Central memory CD4-positive, alpha-beta T cell (primary cell): Measurements from ENCODE around the gene TNFAIP3.

Source experiments
- DNase-seq: peaks from one replicate; pipeline ENCODE4 v3.0.0; 2022

Gene TNFAIP3

GRCh38 chr6:137904822-137905617 lies 38.0 kb downstream of the TNFAIP3 start:
- no peak for DNase-seq

DNA sequence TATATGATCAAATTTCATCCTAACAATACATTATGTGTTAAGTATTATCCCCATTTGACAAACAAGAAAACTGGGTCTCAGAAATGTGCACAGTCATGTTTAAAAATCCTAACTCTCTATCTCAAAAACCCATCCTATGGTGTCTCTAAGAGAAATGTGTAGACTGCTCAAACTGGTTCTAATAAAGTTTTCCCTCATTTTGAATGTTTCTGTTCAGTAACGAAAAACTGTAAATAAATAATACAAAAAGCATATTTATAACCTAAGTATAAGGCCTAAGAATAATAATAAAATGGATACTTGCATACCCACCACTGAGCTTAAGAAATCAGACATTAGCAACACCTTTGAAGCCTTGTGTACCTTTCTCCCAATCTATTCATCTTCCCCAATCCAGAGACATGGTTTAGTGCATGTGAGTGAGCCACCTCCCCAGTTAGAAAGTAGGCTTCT lies 39.0 kb downstream of the TNFAIP3 start:
- no peak for DNase-seq

- DNase-seq: no peak
Measured at GRCh38 chr6:137907170-137907569, 40.1 kb downstream of the TNFAIP3 start.

DNA sequence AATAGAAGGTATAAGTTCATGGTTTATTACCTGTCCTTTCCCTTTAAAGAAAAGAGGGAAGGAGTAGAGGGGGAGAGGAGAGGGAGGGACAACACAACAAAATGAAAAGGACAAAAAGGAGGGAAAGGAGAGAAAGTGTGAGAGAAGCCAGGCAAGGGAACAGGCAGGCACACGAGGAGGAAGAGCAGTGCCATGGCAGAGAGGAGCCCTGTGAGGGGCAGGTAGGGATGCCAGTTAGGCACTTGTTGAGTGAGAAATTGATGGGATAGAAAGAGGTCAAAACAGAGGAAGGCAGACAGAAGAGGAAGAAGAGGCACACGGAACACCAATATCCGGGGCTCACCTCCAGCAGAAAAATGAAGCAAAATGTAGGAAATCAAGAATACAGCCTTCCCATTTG lies 42.5 kb downstream of the TNFAIP3 start:
- no peak for DNase-seq

DNA sequence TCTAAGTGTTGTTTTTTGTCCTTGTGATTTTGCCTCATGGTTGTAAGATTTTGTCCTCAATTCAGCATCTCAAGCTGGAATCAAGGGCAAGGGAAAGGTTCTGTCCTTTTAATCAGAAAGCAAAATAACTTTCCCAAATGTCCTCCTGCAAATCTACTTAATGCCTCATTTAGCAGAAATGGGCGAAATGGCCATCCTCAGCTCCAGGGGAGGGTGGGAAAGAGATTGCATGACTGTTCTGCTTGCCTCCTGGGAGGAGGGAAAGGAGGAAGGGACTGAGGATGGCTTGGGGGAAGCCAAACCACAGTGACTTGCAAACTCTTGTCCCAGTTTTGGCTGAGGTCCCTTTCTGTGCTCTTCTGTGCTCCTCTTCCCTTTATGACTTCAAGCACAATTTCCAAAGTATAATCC lies 43.4 kb downstream of the TNFAIP3 start:
- DNase-seq: no peak

DNA sequence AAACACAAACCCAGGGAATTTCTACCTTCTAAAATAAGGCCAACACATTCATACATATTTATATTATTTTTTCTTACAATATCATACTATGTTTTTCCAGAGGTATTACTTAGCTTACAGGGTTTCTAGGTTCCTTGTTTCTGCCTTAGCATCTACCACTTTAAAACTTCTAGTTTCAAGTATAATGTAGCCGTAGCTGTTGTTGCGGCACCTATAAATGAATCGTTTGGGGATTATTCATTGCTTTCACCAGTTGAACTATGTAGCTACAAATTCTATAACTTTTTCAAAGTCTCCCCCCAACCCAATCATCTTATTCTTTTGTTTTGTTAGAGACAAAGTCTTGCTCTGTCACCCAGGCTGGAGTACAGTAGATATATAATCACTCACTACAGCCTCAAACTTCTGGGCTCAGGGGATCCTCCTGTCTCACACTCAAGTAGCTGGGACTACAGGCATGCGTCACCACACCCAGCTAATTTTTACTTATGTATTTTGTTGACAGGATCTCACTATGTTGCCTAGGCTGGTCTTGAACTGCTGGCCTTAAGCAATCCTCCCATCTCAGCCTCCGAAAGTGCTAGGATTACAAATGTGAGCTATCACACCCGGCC lies 43.9 kb downstream of the TNFAIP3 start:
- DNase-seq: no peak

DNA sequence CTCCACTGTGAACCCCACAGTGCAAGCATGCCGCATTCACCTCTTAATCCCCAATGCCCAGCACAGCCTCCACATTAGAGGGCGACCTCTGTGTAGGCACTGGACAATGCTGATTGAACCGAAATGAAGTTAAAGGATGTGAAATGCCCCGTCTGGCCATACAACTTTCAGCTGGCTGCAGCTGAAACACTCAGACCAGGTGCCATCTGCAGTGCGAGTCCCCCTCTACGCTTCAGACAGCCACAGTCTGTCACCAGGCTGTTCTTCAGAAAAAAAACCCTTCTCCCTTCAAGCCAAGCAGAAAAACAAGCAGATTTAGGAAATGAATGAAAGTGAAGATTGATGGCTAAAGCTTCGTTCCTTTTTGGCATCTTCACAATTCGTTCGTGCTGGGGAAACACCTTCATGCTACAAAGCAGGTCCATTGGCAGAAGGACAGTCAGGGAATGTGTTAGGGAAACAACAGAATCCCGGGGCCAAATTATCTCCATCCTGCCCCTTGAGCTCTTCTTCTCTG lies 44.7 kb downstream of the TNFAIP3 start:
- DNase-seq: no peak

- no peak for DNase-seq
Measured at GRCh38 chr6:137912813-137913212, 45.8 kb downstream of the TNFAIP3 start.

GRCh38 chr6:137913434-137913833 lies 46.4 kb downstream of the TNFAIP3 start:
- DNase-seq: no peak

GRCh38 chr6:137913996-137914529 lies 47.0 kb downstream of the TNFAIP3 start:
- no peak for DNase-seq

DNA sequence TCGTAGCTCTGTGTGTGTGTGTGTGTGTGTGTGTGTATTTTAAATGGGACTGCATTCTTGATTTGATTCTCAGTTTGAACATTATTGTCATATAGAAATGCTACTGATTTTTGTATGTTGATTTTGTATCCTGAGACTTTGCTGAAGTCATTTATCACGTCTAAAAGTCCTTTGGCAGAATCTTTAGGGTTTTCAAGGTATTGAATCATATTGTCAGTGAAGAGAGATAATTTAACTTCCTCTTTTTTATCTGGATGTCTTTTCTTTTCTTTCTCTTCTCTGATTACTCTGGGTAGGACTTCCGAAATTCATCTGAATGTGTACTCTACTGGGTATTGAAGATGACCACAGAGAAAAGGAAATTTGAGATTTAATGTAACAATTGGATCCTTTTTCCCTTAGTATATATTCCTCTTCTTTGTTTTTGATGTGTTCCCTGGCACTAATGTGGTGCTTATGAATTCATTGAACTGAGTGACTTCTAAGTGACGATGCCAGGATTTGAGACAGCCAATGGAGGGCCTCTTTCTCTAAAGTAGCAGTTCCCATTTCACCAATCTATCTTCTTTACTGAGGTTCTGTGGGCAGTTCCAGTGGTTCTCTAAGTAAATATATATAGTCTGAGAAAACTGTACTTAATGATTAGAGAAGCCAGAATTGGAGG lies 47.6 kb downstream of the TNFAIP3 start:
- DNase-seq: no peak

DNA sequence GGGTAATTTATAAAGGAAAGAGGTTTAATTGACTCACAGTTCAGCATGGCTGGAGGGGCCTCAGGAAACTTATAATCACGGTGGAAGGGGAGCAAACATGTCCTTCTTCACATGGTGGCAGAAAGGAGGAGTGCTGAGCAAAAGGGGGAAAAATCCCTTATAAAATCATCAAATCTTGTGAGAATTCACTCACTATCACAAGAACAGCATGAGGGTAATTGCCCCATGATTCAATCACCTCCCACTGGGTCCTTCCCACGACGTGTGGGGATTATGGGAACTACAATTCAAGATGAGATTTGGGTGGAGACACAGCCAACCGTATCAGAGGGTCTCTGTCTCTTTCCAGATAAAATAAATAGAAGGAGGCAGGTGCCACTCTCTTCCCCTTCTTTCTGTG lies 48.7 kb downstream of the TNFAIP3 start:
- DNase-seq: no peak

DNA sequence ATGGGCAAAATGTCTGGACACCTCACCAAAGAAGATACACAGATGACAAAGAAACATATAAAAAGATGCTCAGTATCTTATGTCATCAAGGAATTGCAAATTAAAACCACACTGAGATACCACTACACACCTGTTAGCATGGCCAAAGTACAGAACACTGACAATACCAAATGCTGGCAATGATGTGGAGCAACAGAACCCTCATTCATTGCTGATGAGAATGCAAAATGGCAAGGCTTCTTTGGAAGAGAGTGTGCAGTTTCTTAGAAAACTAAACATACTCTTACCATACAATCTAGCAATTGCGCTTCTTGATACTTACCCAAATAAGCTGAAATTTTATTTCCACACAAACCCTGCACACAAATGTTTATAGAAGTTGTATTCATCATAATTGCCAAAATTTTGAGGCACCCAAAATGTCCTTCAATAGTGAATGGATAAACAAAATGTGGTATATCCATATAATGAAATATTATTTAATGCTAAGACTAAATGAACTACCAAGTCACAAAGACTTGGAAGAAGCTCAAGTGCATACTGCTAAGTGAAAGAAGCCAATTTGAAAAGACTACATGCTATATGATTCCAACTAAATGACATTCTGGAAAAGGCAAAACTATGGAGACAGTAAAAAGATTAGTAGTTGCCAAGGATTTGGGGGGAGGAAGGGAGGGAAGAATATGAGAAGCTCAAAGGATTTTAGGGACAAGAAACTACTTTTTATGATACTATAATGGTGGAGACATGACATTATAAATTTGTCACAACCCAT lies 50.7 kb downstream of the TNFAIP3 start:
- DNase-seq: no peak

DNA sequence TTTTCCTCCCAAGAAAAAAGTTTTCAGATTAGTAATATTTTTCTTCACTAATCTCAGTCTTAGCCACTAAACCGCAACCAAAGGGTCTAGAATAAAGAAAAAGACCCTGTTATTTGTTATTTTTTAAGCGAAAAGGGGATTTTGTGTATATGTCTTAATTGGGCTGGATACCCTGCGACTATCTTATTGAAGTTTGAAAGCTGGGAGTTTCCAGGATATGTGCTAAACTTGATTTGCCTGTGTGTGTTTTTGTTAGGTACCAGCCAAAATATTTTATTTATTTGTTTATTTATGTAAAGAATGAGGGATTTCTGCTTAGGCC lies 52.4 kb downstream of the TNFAIP3 start:
- DNase-seq: no peak

GRCh38 chr6:137919837-137920730 lies 53.0 kb downstream of the TNFAIP3 start:
- no peak for DNase-seq

DNA sequence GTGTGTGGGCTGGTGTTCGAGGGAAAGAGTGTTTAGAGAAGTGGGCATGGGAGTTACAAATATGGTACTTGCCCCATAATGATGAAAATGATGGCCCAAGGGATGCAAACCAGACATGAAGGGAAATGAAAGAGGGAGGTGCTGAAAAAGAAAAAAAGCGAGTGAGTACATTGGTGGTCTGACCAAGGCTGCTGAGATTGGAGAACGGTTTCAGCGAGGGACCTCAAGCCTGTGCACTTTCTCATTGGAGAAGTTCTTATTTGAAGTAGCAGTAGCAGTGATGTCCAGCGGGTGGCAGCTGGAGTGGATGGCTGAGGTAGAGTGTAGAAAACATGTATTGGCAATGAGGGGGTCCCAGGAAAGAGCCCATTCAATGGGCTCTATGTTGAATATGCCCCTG lies 54.8 kb downstream of the TNFAIP3 start:
- DNase-seq: no peak

DNA sequence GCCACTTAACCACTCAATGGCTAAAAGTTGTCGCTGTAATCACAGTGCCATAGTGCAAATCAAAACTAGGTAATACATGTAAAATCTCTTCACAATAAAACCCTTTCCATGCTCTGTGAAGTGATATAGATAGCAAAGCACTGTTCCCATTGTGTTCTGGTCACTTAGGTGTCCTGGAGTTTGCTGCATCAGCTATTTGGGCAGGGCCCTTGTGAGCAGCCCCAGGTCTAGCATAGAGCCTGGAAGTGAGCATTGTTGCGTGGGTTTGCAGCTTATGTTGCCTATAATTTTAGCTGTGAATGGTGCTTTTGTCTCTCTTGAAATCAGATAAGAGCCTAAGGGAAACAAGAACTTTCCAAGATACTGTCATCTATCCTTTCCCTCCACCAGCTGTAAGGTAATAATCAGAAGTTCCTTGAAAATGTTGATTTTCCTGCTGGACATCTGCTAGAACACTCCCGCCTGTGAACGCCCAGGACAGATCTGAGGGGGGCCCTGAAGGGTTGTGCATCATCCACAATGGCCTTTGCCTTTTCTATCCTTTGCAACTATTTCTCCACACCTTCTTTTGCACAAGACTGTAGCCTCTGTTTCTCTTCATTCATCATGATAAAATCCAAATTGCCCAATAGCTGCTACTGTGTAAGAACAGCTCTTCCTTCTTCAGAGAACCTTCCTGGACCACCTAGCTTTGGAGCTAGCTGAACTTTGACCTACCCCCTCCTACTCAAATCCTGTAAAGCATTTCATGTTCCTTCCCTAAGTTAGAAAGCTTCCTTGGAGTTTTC lies 57.0 kb downstream of the TNFAIP3 start:
- DNase-seq: no peak

DNA sequence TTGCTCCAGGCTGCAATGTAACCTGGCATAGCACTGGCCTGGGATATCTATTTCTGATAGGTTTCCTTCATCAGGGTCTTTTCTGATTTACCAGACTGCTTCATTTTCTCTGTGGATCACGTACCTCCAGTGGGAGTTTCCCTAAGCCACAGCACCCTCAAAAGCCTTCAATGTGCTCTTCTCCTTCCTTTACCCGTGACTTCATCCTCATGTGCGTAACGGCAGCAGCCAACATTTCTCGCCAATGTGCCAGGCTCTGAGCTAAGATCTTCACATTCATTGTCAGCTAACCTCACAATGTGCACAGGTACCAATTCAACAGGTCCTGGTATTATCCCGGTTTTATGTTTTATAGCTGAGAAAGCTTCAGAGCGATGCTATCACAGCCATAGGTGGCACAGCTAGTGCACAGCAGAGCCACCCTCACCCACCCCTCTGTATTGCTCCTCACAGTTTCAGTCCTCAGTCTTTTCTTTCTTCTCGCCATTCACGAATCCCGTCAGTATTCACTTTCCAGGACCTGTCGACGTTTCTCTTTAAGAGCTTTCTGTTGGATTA lies 58.2 kb downstream of the TNFAIP3 start:
- DNase-seq: no peak

DNA sequence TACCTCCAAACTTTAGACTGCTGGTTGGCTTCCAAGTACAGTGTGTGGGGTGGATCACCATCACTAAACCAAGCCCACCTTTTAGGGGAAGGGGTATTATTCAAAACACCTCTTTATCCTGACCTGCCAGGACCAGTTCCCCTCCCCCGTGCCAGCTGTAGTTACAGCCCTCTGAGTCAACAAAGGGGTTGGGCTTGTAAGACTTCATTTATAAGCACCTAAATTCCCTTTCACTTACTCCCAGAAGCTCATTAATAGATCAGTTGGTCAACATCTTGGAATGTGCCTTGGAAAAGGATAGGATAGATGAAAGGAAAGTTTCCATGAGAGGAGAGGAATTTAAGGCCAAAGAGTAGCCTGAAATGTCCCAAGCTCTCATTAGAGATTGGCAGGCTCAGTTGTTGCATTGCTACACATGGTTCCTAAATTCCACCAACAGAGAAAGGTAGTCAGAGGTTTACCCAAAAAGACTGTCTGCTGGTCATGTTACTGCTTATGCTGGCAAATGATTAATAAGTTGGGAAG lies 59.2 kb downstream of the TNFAIP3 start:
- no peak for DNase-seq

GRCh38 chr6:137926985-137927384 lies 59.9 kb downstream of the TNFAIP3 start:
- no peak for DNase-seq
